GM12892 (cell line): ENCODE measurements around the gene CDK8.
"Not testable (repeated sequence)": the region's sequence is repeated elsewhere in the genome, so short reads cannot be mapped to it uniquely, and the experiment has no call there.

Source experiments
- DNase-seq: peaks from one replicate; pipeline ENCODE4 v3.0.0; 2011; ENCODE audit not compliant: insufficient read length
- FAIRE-seq: peaks from 2 replicates; lab custom pipeline; 2011; peaks lifted over from hg19 to GRCh38; lab: Jason Lieb, UNC
- POLR2A ChIP-seq: IDR thresholded peaks from 2 replicates; pipeline ENCODE4 v1.6.1; 2011; ENCODE audit warnings: low read depth, low read length, control low read depth
- POLR2AphosphoS5 ChIP-seq: IDR thresholded peaks from 2 replicates; pipeline ENCODE4 v1.6.1; 2011; ENCODE audit warnings: low read depth, low read length, control low read depth
- TAF1 ChIP-seq: IDR thresholded peaks from 2 replicates; pipeline ENCODE4 v1.6.1; 2011; ENCODE audit warnings: low read depth, mild to moderate bottlenecking, control low read depth, low read length, borderline replicate concordance

The CDK8 gene

GRCh38 chr13:26255115-26255514, 1.2 kb downstream of the CDK8 start:
- DNase-seq (no peak), FAIRE-seq (no peak)
- no peak for TF ChIP-seq POLR2AphosphoS5
- no peak for TF ChIP-seq POLR2A
- no peak for TF ChIP-seq TAF1

GRCh38 chr13:26255691-26256277, 1.9 kb downstream of the CDK8 start:
- no peak for DNase-seq
- peak; percentile 81 for FAIRE-seq
- TF ChIP-seq POLR2AphosphoS5 (no peak), POLR2A (no peak), TAF1 (no peak)

GRCh38 chr13:26257049-26257448, 3.1 kb downstream of the CDK8 start:
- DNase-seq (no peak), FAIRE-seq (no peak)

GRCh38 chr13:26259634-26260033, 5.7 kb downstream of the CDK8 start:
- no peak for DNase-seq
- no peak for FAIRE-seq
- TF ChIP-seq POLR2A = no peak
- no peak for TF ChIP-seq POLR2AphosphoS5
- TF ChIP-seq TAF1 = no peak

More at GRCh38 chr13:26257049-26257448, 3.1 kb downstream of the CDK8 start:
- TF ChIP-seq POLR2AphosphoS5 (no peak), TAF1 (no peak), POLR2A (no peak)

- DNase-seq (no peak), FAIRE-seq (no peak)
- TF ChIP-seq TAF1 (no peak), POLR2AphosphoS5 (no peak), POLR2A (no peak)
These were observed 8.2 kb downstream of the CDK8 start for GRCh38 chr13:26262156-26262555.

GRCh38 chr13:26266311-26266710, 12.4 kb downstream of the CDK8 start:
- DNase-seq = no peak
- no peak for TF ChIP-seq POLR2A
- no peak for TF ChIP-seq POLR2AphosphoS5
- no peak for TF ChIP-seq TAF1
- FAIRE-seq = no peak

GRCh38 chr13:26270707-26271106, 16.8 kb downstream of the CDK8 start:
- TF ChIP-seq TAF1 (no peak), POLR2AphosphoS5 (no peak), POLR2A (no peak)
- DNase-seq (no peak), FAIRE-seq (no peak)

- DNase-seq = no peak
- no peak for TF ChIP-seq POLR2AphosphoS5
- no peak for TF ChIP-seq TAF1
- TF ChIP-seq POLR2A = no peak
- peak; percentile 17 for FAIRE-seq
These were observed 18.7 kb downstream of the CDK8 start for GRCh38 chr13:26272621-26273020.

GRCh38 chr13:26280295-26280694, 26.4 kb downstream of the CDK8 start:
- no peak for FAIRE-seq
- TF ChIP-seq POLR2AphosphoS5 (no peak), TAF1 (no peak), POLR2A (no peak)
- DNase-seq = no peak

- TF ChIP-seq POLR2AphosphoS5 (no peak), POLR2A (no peak), TAF1 (no peak)
- FAIRE-seq = no peak
- DNase-seq = no peak
These were observed 26.9 kb downstream of the CDK8 start for GRCh38 chr13:26280822-26281221.

- not testable (repeated sequence) for FAIRE-seq
These were observed 32.0 kb downstream of the CDK8 start for GRCh38 chr13:26285911-26286310.

GRCh38 chr13:26288838-26289237, 34.9 kb downstream of the CDK8 start:
- FAIRE-seq, DNase-seq: not testable (repeated sequence)

More at GRCh38 chr13:26285911-26286310, 32.0 kb downstream of the CDK8 start:
- not testable (repeated sequence) for DNase-seq

GRCh38 chr13:26295812-26296211, 41.9 kb downstream of the CDK8 start:
- TF ChIP-seq POLR2A (no peak), POLR2AphosphoS5 (no peak), TAF1 (no peak)
- no peak for FAIRE-seq
- DNase-seq = no peak
